Measurements from ENCODE around the gene RASSF10.
A peak's percentile ranks its signal among the peaks of the same experiment; 100 is the strongest.

The RASSF10 gene

GRCh38 chr11:13000721-13001120, 8.4 kb upstream of the RASSF10 start:
- H3K9me3 ChIP-seq (ENCODE audit: control insufficient read depth, insufficient read depth, low read length), result no peaks in the 10 kb centered on the region
- peaks cover 3% of the 10 kb centered on the region; the same call in 1 of the 2 replicates for H3K4me1 ChIP-seq (ENCODE audit: insufficient read depth, low read length)
- H3K36me3 ChIP-seq (ENCODE audit: insufficient read depth, low read length), result no peaks in the 10 kb centered on the region
- no peak overlapping the region for H3K9ac ChIP-seq (ENCODE audit: low read depth, low read length)

DNA sequence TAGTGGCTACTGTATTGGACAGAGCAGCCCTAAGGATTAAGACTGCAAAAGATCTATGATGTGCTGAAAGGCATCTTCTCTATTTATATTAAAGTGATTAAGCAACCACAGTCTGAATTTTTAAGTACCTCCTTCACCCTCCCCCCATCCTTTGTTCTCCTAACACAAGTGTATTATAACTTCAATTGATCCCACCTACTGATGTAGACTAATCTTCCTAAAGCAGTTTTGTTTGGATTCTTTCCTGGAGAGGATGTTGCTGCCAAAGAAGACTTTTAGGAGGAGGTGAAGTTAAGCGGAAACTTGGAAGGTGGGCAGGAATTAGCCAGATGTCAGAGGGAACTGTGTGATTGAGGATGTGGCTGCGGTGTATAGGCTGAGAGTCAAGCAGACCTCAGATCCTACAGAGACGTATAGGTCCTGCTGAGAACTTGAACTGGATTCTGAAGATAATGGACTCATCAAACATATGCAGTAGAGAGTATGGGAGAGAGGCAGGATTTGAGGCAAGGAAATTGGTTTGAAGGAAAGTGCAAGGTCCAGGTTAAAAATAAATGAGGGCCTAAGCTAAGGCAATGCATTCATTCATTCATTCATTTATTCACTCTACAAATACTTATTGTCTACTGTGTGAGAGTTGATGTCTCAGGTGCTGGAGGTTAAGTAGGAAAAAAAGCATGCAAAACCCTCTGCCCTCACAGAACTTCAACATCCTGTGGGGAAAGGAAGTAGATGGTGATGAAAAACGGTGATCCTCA, 5.2 kb upstream of the RASSF10 start:
- peaks cover 13% of the 10 kb centered on the region; the same call in 1 of the 2 replicates for H3K4me1 ChIP-seq (ENCODE audit: insufficient read depth, low read length)
- no peaks in the 10 kb centered on the region for H3K36me3 ChIP-seq (ENCODE audit: insufficient read depth, low read length)
- H3K9ac ChIP-seq (ENCODE audit: low read depth, low read length), result no peak overlapping the region
- peaks cover 3% of the 10 kb centered on the region; the same call in 1 of the 2 replicates for H3K9me3 ChIP-seq (ENCODE audit: control insufficient read depth, insufficient read depth, low read length)

DNA sequence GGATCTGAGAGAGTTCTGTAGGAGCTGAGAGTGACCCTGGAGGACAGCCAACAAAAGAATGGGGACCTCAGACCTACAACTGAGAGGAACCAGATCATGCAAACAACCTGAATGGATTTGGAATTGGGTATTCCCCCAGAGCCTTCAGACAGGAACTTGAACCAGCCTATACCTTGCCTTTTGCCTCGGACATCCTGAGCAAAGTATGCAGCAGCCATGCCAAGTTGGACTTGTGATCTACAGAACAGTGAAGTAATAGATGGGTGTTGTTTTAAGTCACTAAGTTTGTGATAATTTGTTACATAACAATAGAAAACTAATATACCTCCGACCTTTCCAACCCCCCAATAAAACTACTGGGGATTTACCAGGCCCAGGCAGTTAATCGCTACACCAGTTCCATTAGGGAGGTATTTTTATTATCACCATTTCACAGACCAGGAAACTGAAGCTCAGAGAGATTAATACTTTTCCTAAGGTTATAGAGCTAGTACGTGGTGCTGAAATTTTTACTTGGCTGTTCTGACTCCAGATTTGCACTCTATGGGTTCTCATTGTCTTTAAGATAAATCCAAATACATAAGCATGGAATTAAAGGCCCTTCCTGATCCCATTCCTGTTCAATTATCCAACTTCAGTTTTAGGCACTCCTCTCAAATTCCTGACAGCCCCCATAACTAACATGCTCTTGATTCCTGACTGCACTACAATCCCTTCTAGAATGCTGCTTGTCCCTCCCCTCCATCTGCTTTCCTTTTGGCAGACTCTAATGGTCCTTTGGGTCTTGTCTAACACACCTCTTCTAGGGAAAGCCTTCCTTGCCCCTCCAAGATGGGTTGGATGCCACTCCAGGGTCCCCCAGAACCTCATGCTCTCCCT, 1.7 kb upstream of the RASSF10 start:
- Histone ChIP-seq H3K36me3 (ENCODE audit: insufficient read depth, low read length) (no peaks in the 10 kb centered on the region), H3K9ac (ENCODE audit: low read depth, low read length) (no peak overlapping the region), H3K4me1 (ENCODE audit: insufficient read depth, low read length) (peaks cover 20% of the 10 kb centered on the region), H3K9me3 (ENCODE audit: control insufficient read depth, insufficient read depth, low read length) (peaks cover 3% of the 10 kb centered on the region; the same call in 1 of the 2 replicates)

GRCh38 chr11:13008061-13008435, 1.1 kb upstream of the RASSF10 start:
- H3K4me1 ChIP-seq (ENCODE audit: insufficient read depth, low read length), result peaks cover 26% of the 10 kb centered on the region

GRCh38 chr11:13009476-13009920, 382 bp downstream of the RASSF10 start:
- no peaks in the 10 kb centered on the region for H3K36me3 ChIP-seq (ENCODE audit: insufficient read depth, low read length)
- H3K9ac ChIP-seq (ENCODE audit: low read depth, low read length), result peak overlapping the region; percentile 58
- peaks cover 23% of the 10 kb centered on the region for H3K4me1 ChIP-seq (ENCODE audit: insufficient read depth, low read length)
- peaks cover 3% of the 10 kb centered on the region; the same call in 1 of the 2 replicates for H3K9me3 ChIP-seq (ENCODE audit: control insufficient read depth, insufficient read depth, low read length)

More at GRCh38 chr11:13008061-13008435, 1.1 kb upstream of the RASSF10 start:
- H3K36me3 ChIP-seq (ENCODE audit: insufficient read depth, low read length), result no peaks in the 10 kb centered on the region
- peaks cover 3% of the 10 kb centered on the region; the same call in 1 of the 2 replicates for H3K9me3 ChIP-seq (ENCODE audit: control insufficient read depth, insufficient read depth, low read length)
- peak overlapping the region; percentile 58; the same call in 1 of the 2 replicates for H3K9ac ChIP-seq (ENCODE audit: low read depth, low read length)

GRCh38 chr11:13009921-13010748, 1.0 kb downstream of the RASSF10 start:
- H3K4me1 ChIP-seq (ENCODE audit: insufficient read depth, low read length), result peaks cover 23% of the 10 kb centered on the region

GRCh38 chr11:13010749-13011465, 1.8 kb downstream of the RASSF10 start:
- H3K9ac ChIP-seq (ENCODE audit: low read depth, low read length), result peak overlapping the region; percentile 58; the same call in 1 of the 2 replicates

More at GRCh38 chr11:13009921-13010748, 1.0 kb downstream of the RASSF10 start:
- H3K9ac ChIP-seq (ENCODE audit: low read depth, low read length), result peak overlapping the region; percentile 58; the same call in 1 of the 2 replicates
- no peaks in the 10 kb centered on the region for H3K36me3 ChIP-seq (ENCODE audit: insufficient read depth, low read length)
- H3K9me3 ChIP-seq (ENCODE audit: control insufficient read depth, insufficient read depth, low read length), result peaks cover 3% of the 10 kb centered on the region; the same call in 1 of the 2 replicates

DNA sequence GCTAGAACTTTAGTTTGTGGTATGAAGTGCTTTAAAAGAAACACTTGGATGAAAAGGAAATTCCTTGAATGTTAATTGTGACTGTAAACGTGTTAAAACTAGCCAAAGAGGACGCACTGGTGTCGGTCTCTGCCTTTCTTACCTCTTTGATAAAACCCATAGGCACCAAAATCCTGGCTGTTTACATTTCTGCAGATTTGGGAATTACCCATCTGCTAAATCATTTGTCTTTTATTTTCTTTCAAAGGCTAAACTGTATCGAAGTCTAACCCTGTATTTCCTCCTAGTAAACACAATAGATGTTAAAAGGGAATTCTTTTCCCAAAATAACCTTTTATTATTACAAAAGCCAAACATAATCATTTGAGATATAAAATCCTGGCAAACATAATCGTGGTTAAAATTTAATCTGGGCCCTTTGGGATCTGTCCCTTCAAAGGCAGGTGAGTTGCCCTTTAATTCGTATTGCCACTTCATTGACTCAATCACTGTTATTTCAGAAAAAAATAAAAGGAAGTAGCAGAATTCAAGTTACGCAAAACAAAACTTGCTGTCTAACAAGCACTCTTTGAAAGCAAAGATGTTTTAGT, 2.4 kb downstream of the RASSF10 start:
- Histone ChIP-seq H3K9ac (ENCODE audit: low read depth, low read length) (peak overlapping the region; percentile 50; the same call in 1 of the 2 replicates), H3K36me3 (ENCODE audit: insufficient read depth, low read length) (no peaks in the 10 kb centered on the region), H3K9me3 (ENCODE audit: control insufficient read depth, insufficient read depth, low read length) (no peaks in the 10 kb centered on the region), H3K4me1 (ENCODE audit: insufficient read depth, low read length) (peaks cover 23% of the 10 kb centered on the region)

More at GRCh38 chr11:13010749-13011465, 1.8 kb downstream of the RASSF10 start:
- no peaks in the 10 kb centered on the region for H3K36me3 ChIP-seq (ENCODE audit: insufficient read depth, low read length)
- H3K9me3 ChIP-seq (ENCODE audit: control insufficient read depth, insufficient read depth, low read length), result peaks cover 3% of the 10 kb centered on the region; the same call in 1 of the 2 replicates
- H3K4me1 ChIP-seq (ENCODE audit: insufficient read depth, low read length), result peaks cover 23% of the 10 kb centered on the region

DNA sequence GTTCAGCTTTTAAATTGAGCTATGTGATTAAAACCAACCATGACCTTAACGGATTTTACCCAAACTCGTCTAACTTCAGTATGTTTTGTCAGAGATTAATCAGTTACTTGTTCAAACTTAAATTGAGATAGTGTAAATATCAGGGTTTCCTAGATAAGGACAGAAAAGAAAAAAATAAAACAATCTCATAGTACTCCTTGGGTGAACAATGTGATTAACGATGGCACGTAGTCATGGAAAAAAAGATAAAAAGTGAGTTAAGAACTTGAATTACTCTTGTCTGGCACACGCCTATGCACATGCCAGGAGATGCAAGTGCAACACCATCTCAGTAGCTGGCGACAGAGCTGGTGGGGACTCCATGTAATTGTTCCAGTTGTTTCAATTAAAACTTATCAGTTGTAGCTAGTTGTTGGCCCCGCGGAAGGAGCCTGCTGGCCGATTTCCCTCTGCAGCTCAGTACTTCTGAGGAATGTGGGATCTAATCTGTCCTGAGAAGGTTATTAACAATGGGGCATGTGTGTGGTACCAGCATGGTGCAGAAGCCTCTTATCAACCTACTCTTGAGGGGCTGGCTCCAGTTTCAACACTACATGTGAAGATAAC, 3.0 kb downstream of the RASSF10 start:
- H3K9ac ChIP-seq (ENCODE audit: low read depth, low read length), result 0 out of 2 replicates have a peak overlapping the region, but pooled peaks have one; percentile 50
- no peaks in the 10 kb centered on the region for H3K36me3 ChIP-seq (ENCODE audit: insufficient read depth, low read length)
- H3K4me1 ChIP-seq (ENCODE audit: insufficient read depth, low read length), result peaks cover 20% of the 10 kb centered on the region
- no peaks in the 10 kb centered on the region for H3K9me3 ChIP-seq (ENCODE audit: control insufficient read depth, insufficient read depth, low read length)

- Histone ChIP-seq H3K4me1 (ENCODE audit: insufficient read depth, low read length) (peaks cover 14% of the 10 kb centered on the region), H3K9ac (ENCODE audit: low read depth, low read length) (no peak overlapping the region), H3K9me3 (ENCODE audit: control insufficient read depth, insufficient read depth, low read length) (no peaks in the 10 kb centered on the region), H3K36me3 (ENCODE audit: insufficient read depth, low read length) (no peaks in the 10 kb centered on the region)
Measured at GRCh38 chr11:13013054-13013488, 4.0 kb downstream of the RASSF10 start.

DNA sequence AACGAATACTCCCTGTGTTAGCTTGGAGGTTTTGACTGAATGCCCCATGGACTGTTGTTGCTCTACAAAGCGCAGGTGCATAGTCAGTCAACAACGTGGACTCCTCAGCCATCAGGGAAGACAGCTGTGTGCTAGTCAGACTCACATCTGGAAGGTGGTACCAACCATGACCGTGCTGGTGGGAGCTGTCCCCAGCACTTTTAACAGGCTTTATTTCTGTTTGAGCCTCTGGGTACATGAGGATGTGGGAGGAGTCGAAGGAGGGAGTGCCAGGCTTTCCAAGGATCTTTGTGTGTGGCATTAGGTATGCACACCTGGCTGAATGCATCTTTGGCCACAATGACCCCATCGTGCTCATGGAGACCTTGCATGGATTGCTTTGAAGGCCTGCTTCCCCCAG, 6.6 kb downstream of the RASSF10 start:
- no peaks in the 10 kb centered on the region for H3K36me3 ChIP-seq (ENCODE audit: insufficient read depth, low read length)
- H3K9ac ChIP-seq (ENCODE audit: low read depth, low read length), result no peak overlapping the region
- H3K9me3 ChIP-seq (ENCODE audit: control insufficient read depth, insufficient read depth, low read length), result no peaks in the 10 kb centered on the region
- peaks cover 13% of the 10 kb centered on the region for H3K4me1 ChIP-seq (ENCODE audit: insufficient read depth, low read length)

- Histone ChIP-seq H3K9ac (ENCODE audit: low read depth, low read length) (no peak overlapping the region), H3K4me1 (ENCODE audit: insufficient read depth, low read length) (peaks cover 13% of the 10 kb centered on the region), H3K36me3 (ENCODE audit: insufficient read depth, low read length) (no peaks in the 10 kb centered on the region), H3K9me3 (ENCODE audit: control insufficient read depth, insufficient read depth, low read length) (no peaks in the 10 kb centered on the region)
Measured at GRCh38 chr11:13016415-13016814, 7.3 kb downstream of the RASSF10 start.

Measured in ES-I3 (cell line).